Measurements from ENCODE around the gene ZBED4.

- TF ChIP-seq CTCF (IDR thresholded peaks at IDR 0.05) (no peak), POLR2A (IDR thresholded peaks at IDR 0.05) (no peak)
Observed at GRCh38 chr22:49917974-49918910, 64.6 kb downstream of the ZBED4 start, which contains the start of the genes ALG12 and CRELD2.
